Stimulated activated naive CD4-positive, alpha-beta T cell treated with Interleukin-2 at 50 U/mL for 16 hours (primary cell): ENCODE measurements around the gene OSBPL10.

Source experiments
- DNase-seq: peaks from one replicate; lab custom pipeline; 2025; lab: John Stamatoyannopoulos, UW

The OSBPL10 gene

DNA sequence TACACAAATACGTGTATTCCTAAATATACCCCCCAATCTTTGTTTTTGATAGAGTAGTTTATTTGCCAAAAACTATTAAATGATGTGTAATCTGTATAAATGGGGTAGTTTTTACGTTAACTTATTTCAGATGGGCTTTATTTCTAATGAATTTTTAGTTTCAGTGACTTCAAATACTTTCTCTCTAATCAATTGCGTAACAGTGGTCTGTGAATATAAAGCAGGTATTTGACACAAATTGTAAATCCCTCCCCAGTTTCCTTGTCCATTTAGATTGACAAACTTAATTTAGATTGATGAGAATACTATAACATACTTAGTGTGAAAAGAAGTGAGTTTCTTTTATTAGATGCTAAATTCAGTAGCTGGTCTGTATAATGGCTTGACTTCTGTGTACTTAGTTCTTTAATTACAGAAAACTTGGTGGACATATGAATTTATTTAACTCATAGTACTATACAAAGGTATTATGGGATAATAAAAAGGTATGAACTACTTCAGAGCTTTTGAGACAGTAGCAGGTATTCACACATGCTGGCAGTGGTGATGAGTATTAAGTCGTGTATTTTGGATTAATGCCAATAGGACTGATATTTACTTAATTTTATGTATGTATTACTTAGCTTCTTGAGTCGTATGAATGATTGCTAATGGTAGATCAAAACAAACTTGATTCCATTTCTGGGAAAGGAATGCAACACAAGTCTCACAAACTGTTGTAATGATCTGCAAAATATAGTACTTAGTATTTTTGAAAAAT is 366.7 kb downstream of the OSBPL10 start:
- DNase-seq: no peak

DNA sequence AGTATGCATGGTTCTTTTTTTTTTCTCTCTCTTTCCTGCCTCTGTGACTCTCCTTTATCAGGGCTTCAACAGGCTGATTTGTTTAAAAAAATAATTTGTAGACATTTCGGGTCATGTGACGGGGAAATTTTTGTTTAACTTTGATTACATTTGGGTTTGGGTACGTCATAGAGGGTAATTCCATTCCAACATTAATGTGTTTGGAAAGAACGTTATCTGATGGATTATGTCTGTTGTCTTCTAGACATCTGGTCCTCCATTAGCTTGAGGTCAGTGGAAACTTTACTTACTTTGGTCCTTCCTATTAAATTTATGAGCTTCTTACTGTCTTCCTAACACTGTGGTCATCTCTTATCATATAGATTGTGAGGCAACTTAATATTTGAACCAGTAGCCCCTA is 367.4 kb downstream of the OSBPL10 start:
- no peak for DNase-seq

DNA sequence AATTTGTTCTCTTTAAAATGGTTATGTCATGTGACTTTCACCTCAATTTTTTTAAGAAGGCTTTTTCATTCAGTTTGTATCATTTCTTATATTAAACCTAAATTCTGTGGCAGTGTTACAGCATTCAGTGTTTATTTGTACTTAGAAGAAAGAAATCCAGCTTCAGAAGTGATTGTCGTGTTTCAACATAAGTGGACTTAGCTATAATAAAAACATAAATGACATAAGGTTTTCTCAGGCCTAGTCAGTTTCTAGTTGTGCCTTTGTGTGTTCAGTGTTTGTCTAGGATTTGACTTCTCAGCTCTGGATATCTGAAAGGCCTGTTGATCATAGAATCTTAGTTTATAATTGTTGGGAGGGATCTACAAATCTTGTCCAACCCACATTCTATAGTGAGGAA is 367.9 kb downstream of the OSBPL10 start:
- DNase-seq: no peak
